C4-2B (cell line): ENCODE measurements around the gene SZT2.

ENCODE experiments used
- H3K27ac ChIP-seq: fragments of 450-650 bp; 2 replicates; pipeline ENCODE4 v1.5.1; 2017
- CTCF ChIP-seq: fragments of 450-650 bp; conservative IDR thresholded peaks from 2 replicates; pipeline ENCODE4 v1.5.1; 2017; ENCODE audit warnings: mild to moderate bottlenecking
- ZFX ChIP-seq: fragments of 450-650 bp; IDR thresholded peaks from 2 replicates; pipeline ENCODE4 v1.6.1; 2017

The SZT2 gene

GRCh38 chr1:43447891-43448708 lies 58.4 kb downstream of the SZT2 start:
- no peak for TF ChIP-seq ZFX
- TF ChIP-seq CTCF = no peak
- no peak overlapping the region for H3K27ac ChIP-seq

GRCh38 chr1:43448955-43449707 lies 59.4 kb downstream of the SZT2 start:
- no peak for TF ChIP-seq CTCF
- TF ChIP-seq ZFX = no peak
- H3K27ac ChIP-seq = no peak overlapping the region

- TF ChIP-seq ZFX = no peak
- no peak for TF ChIP-seq CTCF
- H3K27ac ChIP-seq = no peak overlapping the region
Measured at GRCh38 chr1:43449708-43450069, 60.0 kb downstream of the SZT2 start.

GRCh38 chr1:43450251-43450941 lies 60.7 kb downstream of the SZT2 start:
- TF ChIP-seq CTCF (no peak), ZFX (no peak)
- H3K27ac ChIP-seq = no peak overlapping the region

GRCh38 chr1:43451157-43451591 lies 61.5 kb downstream of the SZT2 start:
- H3K27ac ChIP-seq = no peak overlapping the region
- TF ChIP-seq CTCF (no peak), ZFX (no peak)

GRCh38 chr1:43451701-43452532 lies 62.2 kb downstream of the SZT2 start:
- no peak overlapping the region for H3K27ac ChIP-seq
- no peak for TF ChIP-seq CTCF
- TF ChIP-seq ZFX = no peak
